GM12892 (cell line): Measurements from ENCODE around the gene ATP2C1.

ENCODE experiments used
- POLR2A ChIP-seq: IDR thresholded peaks from 2 replicates; pipeline ENCODE4 v1.6.1; 2011; ENCODE audit warnings: low read depth, low read length, control low read depth
- POLR2AphosphoS5 ChIP-seq: IDR thresholded peaks from 2 replicates; pipeline ENCODE4 v1.6.1; 2011; ENCODE audit warnings: low read depth, low read length, control low read depth

GRCh38 chr3:131026321-131027151 is 132.7 kb downstream of the ATP2C1 start, which contains the start of the genes ASTE1 and NEK11:
- TF ChIP-seq POLR2A: peak; percentile 88
- peak; percentile 94 for TF ChIP-seq POLR2AphosphoS5
